Measurements from ENCODE around the gene LSAMP.

Gene LSAMP

DNA sequence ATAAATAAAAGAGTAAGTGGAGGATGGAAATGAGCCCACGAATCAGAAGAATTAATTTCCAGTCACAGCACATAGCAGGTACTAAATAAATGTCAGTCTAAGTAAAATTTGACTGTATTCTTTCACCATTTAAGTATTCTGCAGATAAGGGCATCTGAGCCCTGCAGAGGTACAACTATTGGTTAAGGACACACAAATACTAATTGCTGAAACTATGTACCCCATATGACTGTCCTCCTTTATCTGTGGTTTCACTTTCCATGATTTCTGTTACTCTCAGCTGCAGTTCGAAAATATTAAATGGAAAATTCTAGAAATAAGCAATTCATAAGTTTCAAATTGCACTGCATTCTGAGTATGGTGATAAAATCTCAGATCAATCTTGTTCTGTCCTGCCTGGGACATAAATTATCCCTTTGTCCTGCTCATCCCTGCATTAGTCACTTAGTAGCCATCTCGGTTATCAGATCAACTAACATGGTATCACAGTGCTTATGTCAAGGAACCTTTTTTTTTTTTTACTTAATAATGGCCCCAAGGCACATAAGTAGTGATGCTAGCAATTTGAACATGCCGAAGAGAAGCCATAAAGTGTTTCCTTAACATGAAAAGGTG lies 95.1 kb downstream of the LSAMP start:
- Mint-ChIP-seq H3K4me1 (no peaks in the 10 kb centered on the region), H3K27me3 (no peaks in the 10 kb centered on the region), H3K9me3 (no peaks in the 10 kb centered on the region), H3K36me3 (ENCODE audit: low read depth) (no peaks in the 10 kb centered on the region), H3K4me3 (no peak overlapping the region), H3K27ac (no peak overlapping the region)
- ATAC-seq, result no peak
- no peak for DNase-seq

DNA sequence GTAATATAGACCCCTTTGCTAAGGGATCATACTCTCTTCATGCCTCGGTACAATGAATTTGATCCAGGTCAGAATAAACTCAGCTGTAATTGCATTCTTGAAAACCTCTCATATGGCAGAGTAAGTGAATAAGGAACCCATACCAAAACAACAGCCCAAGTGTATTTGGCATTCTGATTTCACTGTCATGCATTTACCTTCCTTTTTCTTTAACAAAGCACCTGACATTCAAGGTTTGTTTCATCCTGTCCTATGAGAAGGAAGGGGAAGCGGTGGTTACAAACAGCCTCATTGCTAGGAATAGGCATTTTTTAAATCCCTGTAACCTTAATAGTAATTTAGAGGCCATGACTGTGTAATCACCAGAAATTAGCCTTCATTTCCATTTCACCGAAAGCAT lies 97.1 kb downstream of the LSAMP start:
- DNase-seq (no peak), ATAC-seq (no peak)
- Mint-ChIP-seq H3K4me3 (no peak overlapping the region), H3K36me3 (ENCODE audit: low read depth) (no peaks in the 10 kb centered on the region), H3K4me1 (no peaks in the 10 kb centered on the region), H3K9me3 (no peaks in the 10 kb centered on the region), H3K27ac (no peak overlapping the region), H3K27me3 (no peaks in the 10 kb centered on the region)

DNA sequence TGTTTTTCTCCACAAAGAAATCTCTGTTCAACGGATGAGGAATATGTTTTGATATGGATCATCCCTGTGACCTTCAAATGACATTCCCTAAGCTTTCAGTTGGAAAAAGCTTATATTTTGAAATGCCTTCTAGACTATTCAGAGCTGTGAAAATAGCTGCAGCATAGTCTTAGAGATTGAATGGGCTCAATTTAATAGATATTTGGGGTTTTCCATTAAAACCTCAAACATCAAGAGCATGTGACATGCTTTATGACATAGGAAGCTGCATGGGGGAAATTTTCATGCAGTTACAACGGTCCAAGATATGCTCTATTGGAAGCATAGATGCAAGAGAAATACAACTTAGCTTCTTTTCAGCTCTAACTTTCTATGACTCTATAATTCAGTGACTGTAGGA lies 102.8 kb downstream of the LSAMP start:
- Mint-ChIP-seq H3K36me3 (ENCODE audit: low read depth) (no peaks in the 10 kb centered on the region), H3K4me1 (no peaks in the 10 kb centered on the region), H3K27me3 (no peaks in the 10 kb centered on the region), H3K9me3 (peaks cover 3% of the 10 kb centered on the region), H3K27ac (no peak overlapping the region), H3K4me3 (no peak overlapping the region)
- DNase-seq (no peak), ATAC-seq (no peak)

DNA sequence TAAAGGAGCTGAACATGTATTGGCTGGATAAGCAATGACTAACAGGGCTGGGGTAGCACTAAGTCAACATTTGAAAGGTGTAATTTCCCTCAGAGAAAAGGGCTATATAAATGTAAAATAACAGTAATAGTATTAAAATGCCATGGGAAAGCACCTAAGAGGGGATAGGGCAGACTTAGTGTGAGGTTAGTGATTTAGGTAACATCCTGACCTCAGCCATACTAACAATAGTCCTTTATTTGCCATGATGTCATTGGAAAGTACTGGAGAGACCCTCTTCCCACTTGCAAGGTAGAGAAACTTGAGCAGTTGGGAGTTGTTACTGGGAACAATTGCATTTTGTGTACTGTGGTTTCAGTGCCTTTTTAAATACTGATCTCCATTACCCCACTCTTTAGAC lies 103.4 kb downstream of the LSAMP start:
- Mint-ChIP-seq H3K27me3 (no peaks in the 10 kb centered on the region), H3K36me3 (ENCODE audit: low read depth) (no peaks in the 10 kb centered on the region), H3K9me3 (peaks cover 5% of the 10 kb centered on the region), H3K4me3 (no peak overlapping the region), H3K27ac (no peak overlapping the region), H3K4me1 (no peaks in the 10 kb centered on the region)
- ATAC-seq (no peak), DNase-seq (no peak)

DNA sequence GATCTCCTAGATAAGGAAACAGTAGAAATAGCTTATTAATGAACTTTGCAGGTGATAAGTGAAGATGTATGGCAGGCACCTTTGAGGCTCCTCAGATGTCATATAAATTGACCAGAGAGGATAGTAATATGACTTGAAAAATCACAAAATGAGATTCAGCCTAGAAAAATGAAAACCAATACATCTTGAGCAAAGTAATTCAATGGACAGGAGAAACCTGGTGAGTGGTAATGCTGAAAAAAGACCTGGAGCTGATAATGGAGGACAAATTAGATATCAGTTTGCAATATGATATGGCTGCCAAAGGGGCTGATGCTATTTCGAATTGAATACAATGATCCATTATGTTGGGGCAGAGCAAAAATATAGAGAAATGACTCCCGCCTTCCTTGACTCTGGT lies 103.9 kb downstream of the LSAMP start:
- H3K4me3 Mint-ChIP-seq, result no peak overlapping the region
- ATAC-seq (no peak), DNase-seq (no peak)
- no peaks in the 10 kb centered on the region for H3K4me1 Mint-ChIP-seq
- no peak overlapping the region for H3K27ac Mint-ChIP-seq
- H3K9me3 Mint-ChIP-seq, result peaks cover 7% of the 10 kb centered on the region
- H3K27me3 Mint-ChIP-seq, result no peaks in the 10 kb centered on the region
- no peaks in the 10 kb centered on the region for H3K36me3 Mint-ChIP-seq (ENCODE audit: low read depth)

DNA sequence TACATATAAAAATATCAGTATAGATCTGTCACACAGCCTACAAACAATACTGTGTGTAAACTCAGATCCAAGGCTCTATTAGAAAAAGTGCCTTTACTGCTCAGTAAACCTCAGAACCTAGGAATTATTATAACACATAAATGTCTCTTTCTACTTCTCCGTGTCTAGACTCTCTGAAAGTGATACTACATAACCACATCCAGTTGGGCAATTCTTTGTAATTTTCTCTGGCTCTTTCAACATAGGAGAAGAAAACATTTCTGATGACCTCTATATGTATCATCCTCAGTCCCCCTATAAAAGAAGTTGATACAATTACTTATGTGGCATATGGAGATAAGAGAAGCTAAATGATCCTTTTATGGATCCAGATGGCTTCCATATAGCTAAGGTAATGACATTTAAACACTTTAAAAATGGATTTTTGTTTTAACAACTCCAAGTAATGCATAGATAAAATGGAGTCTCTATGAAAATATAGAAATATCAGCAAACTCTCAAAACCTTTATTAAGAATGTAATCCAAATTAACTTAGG lies 104.5 kb downstream of the LSAMP start:
- no peaks in the 10 kb centered on the region for H3K4me1 Mint-ChIP-seq
- no peak for DNase-seq
- peaks cover 7% of the 10 kb centered on the region for H3K9me3 Mint-ChIP-seq
- no peak for ATAC-seq
- no peak overlapping the region for H3K27ac Mint-ChIP-seq
- H3K36me3 Mint-ChIP-seq (ENCODE audit: low read depth), result no peaks in the 10 kb centered on the region
- no peak overlapping the region for H3K4me3 Mint-ChIP-seq
- no peaks in the 10 kb centered on the region for H3K27me3 Mint-ChIP-seq

DNA sequence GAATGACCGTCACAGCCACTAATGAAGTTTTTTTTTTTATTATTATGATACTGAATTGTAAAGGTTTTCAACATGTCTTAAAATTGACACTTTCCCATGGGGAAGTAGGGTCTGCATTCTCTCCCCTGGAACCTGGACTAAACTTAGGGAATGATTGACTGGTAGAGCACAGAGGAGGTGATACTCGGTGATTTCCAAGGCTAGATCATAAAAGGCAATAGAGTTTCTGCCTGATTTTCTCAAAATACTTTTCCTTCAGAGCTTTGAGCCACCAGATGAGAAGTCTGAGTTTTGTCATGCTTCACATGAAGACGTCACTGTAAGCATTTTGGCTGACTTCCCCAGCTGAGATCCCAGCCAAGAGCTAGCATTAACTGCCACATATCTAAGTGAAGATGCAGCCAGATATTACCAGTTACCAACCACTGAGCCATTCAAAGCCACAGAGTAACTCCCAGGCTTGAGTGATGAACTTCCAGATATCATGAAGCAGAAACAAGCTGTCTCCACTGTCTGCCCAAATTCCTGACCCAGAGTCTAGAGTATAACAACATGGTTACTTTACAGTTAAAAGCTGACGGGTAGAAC lies 105.8 kb downstream of the LSAMP start:
- Mint-ChIP-seq H3K4me3 (no peak overlapping the region), H3K27ac (no peak overlapping the region), H3K36me3 (ENCODE audit: low read depth) (no peaks in the 10 kb centered on the region), H3K9me3 (peaks cover 7% of the 10 kb centered on the region), H3K27me3 (no peaks in the 10 kb centered on the region), H3K4me1 (no peaks in the 10 kb centered on the region)
- DNase-seq, result no peak
- no peak for ATAC-seq

DNA sequence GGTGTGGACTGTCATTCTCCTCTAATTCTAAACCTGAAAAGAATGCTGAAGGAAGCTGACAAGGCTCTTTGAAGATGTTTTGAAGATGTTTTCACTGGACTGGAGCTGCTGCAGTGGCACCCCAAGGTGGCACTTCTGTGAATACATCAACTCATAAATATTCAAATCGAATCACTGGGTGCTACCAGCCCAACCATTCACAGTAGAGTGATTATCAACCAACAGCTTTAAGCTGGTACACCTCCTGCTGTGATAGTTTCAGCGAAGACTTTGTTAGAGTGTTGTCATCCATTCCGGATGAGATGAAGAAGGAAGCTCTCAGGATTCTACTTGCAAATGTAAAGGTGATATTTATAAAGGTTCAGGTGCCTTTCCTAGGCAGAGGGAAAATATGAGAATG lies 106.6 kb downstream of the LSAMP start:
- H3K27me3 Mint-ChIP-seq, result no peaks in the 10 kb centered on the region
- DNase-seq (no peak), ATAC-seq (no peak)
- no peaks in the 10 kb centered on the region for H3K4me1 Mint-ChIP-seq
- H3K36me3 Mint-ChIP-seq (ENCODE audit: low read depth), result no peaks in the 10 kb centered on the region
- H3K4me3 Mint-ChIP-seq, result no peak overlapping the region
- peaks cover 7% of the 10 kb centered on the region for H3K9me3 Mint-ChIP-seq
- H3K27ac Mint-ChIP-seq, result no peak overlapping the region

DNA sequence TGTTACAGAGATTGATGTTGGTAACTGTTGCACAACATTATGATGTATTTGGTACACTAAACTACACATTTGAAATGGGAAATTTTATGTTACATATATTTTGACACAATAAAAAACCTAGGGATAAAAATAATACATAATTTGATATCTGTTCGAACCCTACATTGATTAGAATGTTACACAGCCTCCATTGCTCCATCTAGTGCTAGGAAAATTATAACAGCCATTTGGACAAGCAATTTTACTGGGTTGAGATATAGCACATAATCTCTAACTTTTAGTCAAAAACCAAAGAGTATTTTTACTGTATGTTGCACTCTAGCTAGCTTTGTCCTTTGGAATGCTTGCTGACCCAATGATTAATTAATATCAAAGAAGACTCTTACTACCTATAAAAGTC lies 108.1 kb downstream of the LSAMP start:
- Mint-ChIP-seq H3K9me3 (peaks cover 11% of the 10 kb centered on the region), H3K27me3 (no peaks in the 10 kb centered on the region)

DNA sequence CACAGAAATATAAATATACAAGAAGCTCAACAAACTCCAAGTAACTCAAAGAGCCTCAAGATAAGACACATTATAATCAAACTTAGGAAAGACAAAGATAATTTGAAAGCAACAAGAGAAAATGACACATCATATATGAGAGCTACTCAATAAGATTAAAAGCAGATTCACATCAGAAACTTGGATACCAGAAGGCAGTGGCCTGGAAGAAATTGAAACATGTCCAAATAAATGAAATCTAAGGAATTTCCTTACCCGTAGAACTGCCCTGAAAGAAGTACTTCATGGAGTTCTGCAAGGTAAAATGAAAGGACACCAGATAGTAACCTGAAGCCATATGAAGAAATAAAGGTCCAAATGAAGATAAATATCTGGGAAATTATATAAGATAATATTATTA lies 113.9 kb downstream of the LSAMP start:
- H3K4me3 Mint-ChIP-seq, result no peak overlapping the region
- H3K4me1 Mint-ChIP-seq, result no peaks in the 10 kb centered on the region
- H3K27me3 Mint-ChIP-seq, result no peaks in the 10 kb centered on the region
- H3K9me3 Mint-ChIP-seq, result peaks cover 4% of the 10 kb centered on the region
- no peak overlapping the region for H3K27ac Mint-ChIP-seq
- no peaks in the 10 kb centered on the region for H3K36me3 Mint-ChIP-seq (ENCODE audit: low read depth)
- no peak for DNase-seq
- ATAC-seq, result no peak

More for the DNA sequence above, 108.1 kb downstream of the LSAMP start:
- Mint-ChIP-seq H3K36me3 (ENCODE audit: low read depth) (no peaks in the 10 kb centered on the region), H3K4me1 (no peaks in the 10 kb centered on the region), H3K27ac (no peak overlapping the region), H3K4me3 (no peak overlapping the region)
- DNase-seq, result no peak
- ATAC-seq, result no peak

DNA sequence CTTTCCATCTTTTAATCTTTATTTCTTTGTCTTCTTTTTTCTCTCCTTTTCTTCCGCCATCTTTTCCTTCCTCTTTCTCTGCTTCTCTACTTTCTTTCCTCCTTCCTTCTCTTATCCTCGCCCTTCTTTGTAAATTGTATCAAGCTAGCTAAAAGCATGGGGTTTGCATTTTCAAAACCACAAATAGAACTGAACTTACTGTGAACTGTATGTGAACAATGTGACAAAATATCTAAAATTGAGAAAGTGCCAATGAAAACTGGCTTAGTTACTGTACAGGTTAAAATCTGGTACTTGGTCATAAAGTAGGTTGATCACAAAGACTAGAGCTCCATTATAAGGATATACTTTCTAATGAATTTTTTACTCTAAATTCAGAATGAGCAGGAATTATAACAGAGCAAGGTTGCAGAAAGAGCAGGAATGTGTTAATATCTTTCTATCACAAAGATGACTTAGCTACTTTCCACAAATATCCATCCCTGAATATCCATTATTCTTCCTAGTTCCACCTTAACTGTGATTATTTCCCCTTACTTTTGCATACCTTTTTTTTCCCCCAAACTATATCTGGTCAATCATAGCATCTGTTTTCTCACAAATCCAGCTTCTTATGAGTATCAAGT lies 122.4 kb downstream of the LSAMP start:
- no peaks in the 10 kb centered on the region for H3K36me3 Mint-ChIP-seq (ENCODE audit: low read depth)
- H3K4me3 Mint-ChIP-seq, result no peak overlapping the region
- no peak overlapping the region for H3K27ac Mint-ChIP-seq
- H3K4me1 Mint-ChIP-seq, result no peaks in the 10 kb centered on the region
- no peak for ATAC-seq
- H3K9me3 Mint-ChIP-seq, result peaks cover 8% of the 10 kb centered on the region
- no peak for DNase-seq
- H3K27me3 Mint-ChIP-seq, result no peaks in the 10 kb centered on the region

DNA sequence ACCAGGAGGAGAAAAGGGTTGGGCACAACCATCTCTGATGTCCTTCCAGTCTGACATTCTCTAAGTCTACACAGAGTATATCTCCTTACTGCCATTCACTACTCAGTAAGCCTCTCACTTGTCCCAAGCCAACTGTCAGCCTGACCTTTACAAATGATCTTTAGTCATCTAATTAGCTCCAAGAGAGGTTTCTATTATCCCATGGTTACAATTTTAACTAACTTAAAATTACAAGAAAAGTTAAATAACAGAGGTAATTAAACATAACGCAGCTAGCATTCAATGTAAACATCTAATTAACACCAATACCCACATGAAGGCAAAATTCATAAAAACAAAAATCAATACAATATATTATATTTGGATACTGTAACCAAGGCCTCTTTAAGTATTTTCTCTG lies 126.9 kb downstream of the LSAMP start:
- ATAC-seq, result no peak
- Mint-ChIP-seq H3K4me1 (no peaks in the 10 kb centered on the region), H3K9me3 (peaks cover 12% of the 10 kb centered on the region), H3K27me3 (no peaks in the 10 kb centered on the region), H3K27ac (no peak overlapping the region), H3K36me3 (ENCODE audit: low read depth) (no peaks in the 10 kb centered on the region), H3K4me3 (no peak overlapping the region)
- DNase-seq, result no peak

DNA sequence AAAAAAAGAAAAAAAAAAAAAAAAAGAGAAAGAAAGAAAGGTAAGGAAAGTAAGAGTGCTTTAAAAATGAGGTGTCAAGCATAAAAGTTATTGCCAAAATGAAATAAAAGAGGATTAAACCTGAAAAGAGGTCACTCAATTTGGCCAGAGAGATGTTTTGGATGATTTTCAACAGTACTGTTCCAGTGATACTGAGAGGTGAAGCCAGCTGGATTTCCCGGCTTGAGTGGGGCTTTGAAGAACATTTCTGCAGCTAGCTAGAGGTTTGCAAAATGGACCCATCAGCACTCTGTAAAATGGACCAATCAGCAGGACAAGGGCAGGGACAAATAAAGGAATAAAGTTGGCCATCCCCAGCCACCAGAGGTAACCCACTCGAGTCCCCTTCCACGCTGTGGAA lies 128.5 kb downstream of the LSAMP start:
- no peaks in the 10 kb centered on the region for H3K4me1 Mint-ChIP-seq
- ATAC-seq, result no peak
- no peaks in the 10 kb centered on the region for H3K27me3 Mint-ChIP-seq
- no peaks in the 10 kb centered on the region for H3K36me3 Mint-ChIP-seq (ENCODE audit: low read depth)
- no peak for DNase-seq
- no peak overlapping the region for H3K27ac Mint-ChIP-seq
- H3K4me3 Mint-ChIP-seq, result no peak overlapping the region
- peaks cover 8% of the 10 kb centered on the region for H3K9me3 Mint-ChIP-seq

DNA sequence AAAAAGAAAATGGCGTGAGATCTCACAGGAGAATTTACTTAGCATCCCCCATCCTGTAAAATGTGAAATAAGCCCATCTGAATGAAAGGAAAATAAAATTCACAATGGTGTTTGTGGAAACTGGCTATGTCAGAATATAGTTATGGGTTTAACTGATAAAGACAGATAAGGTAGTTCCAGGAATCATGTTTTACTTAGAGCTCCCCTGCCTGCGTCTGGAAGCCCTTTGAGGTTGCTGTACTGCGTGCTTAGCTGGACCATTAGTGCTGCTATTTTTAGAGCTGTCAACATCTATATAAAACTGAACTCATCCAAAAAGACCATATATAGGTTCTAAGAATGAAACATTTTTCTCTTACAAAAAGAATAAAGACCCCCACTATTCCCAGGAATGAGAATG lies 130.8 kb downstream of the LSAMP start:
- Mint-ChIP-seq H3K4me1 (no peaks in the 10 kb centered on the region), H3K27me3 (no peaks in the 10 kb centered on the region), H3K36me3 (ENCODE audit: low read depth) (no peaks in the 10 kb centered on the region), H3K9me3 (peaks cover 4% of the 10 kb centered on the region), H3K27ac (no peak overlapping the region), H3K4me3 (no peak overlapping the region)
- no peak for ATAC-seq
- no peak for DNase-seq

DNA sequence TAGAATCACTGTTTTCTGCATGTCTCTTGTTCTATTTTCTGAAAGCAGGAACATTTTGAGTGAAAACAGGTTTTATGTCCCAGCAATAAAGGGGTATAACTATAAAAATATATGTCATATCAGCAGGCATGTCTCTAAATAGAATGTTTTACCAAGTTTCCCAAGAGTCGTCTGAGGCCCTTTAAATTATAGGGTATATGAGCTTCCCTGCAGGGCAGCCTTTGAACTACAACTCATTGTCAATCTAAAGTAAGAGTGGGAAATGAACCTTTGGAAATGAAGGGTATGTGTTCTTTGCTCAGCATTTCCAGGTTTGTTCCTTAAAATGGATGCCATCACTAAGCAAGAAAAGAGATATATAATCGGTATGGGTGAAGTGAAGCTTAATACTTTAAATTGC lies 138.6 kb downstream of the LSAMP start:
- ATAC-seq (no peak), DNase-seq (no peak)
- Mint-ChIP-seq H3K4me1 (no peaks in the 10 kb centered on the region), H3K27ac (no peak overlapping the region), H3K4me3 (no peak overlapping the region), H3K9me3 (no peaks in the 10 kb centered on the region), H3K27me3 (no peaks in the 10 kb centered on the region), H3K36me3 (ENCODE audit: low read depth) (no peaks in the 10 kb centered on the region)

Data from activated naive CD8-positive, alpha-beta T cell treated with anti-CD3 and anti-CD28 coated beads, Interleukin-2, amount 50 U/mL, for 24 hours (primary cell).